Left lung (tissue), 10 donors: ENCODE data around the gene GRIFIN. TPM values are rescaled to one million over a fixed set of nuclear protein-coding genes. Genes with fewer than 3 reads are reported as not detected.

ENCODE experiments used
- ATAC-seq: fragments of 200-7000 bp; cut with Tn5 transposase; one replicate; pipeline ENCODE4 v1.9.1; 2020; ENCODE audit warnings: moderate library complexity
- DNase-seq, 4 donors: peaks; one replicate each; pipeline ENCODE4 v3.0.0-alpha.2; 2013 to 2020
- H3K27ac ChIP-seq, 2 donors: fragments of 200-600 bp; sonication (generic) in 1 of 2; one replicate each; pipeline versions ENCODE4 v1.5.0 to v1.8.0; 2020 to 2021
- H3K27me3 ChIP-seq, 2 donors: fragments of 200-600 bp; sonication (generic) in 1 of 2; one replicate each; pipeline versions ENCODE4 v1.5.0 to v1.8.0; 2020 to 2021
- H3K36me3 ChIP-seq, 2 donors: fragments of 200-600 bp; sonication (generic) in 1 of 2; one replicate each; pipeline versions ENCODE4 v1.5.0 to v1.8.0; 2020 to 2021
- H3K4me1 ChIP-seq, 2 donors: fragments of 200-600 bp; one replicate each; pipeline ENCODE4 v1.8.0; 2021
- H3K4me3 ChIP-seq, 2 donors: fragments of 200-600 bp; sonication (generic) in 1 of 2; one replicate each; pipeline versions ENCODE4 v1.5.0 to v1.8.0; 2020 to 2021; ENCODE audit warnings: mild to moderate bottlenecking in 1 of 2
- H3K9me3 ChIP-seq, 2 donors: fragments of 200-600 bp; sonication (generic) in 1 of 2; one replicate each; pipeline versions ENCODE4 v1.5.0 to v1.8.0; 2020 to 2021
- intact Hi-C, 2 donors: fragments of 100-400 bp; cut with DNase I; formaldehyde crosslinking; loops; one replicate each; pipeline versions ENCODE4 v1.11.2 to v1.14.2; 2022
- polyA plus RNA-seq, 6 donors: library from polyadenylated mRNA; unstranded; fragments of 120-200 nt; gene quantifications; one replicate each; pipeline ENCODE4 v1.2.1, GENCODE V29; 2013; ENCODE audit not compliant: insufficient read length in 6 of 6
- total RNA-seq, 2 donors: library from RNA; stranded (reverse); fragmentation: NEBNext Ultra II Directional; extraction: Animal tissue kit (Norgen Biotek cat#: 25700); gene quantifications; one replicate each; pipeline ENCODE4 v1.2.1, GENCODE V29; 2021
- TF ChIP-seq, protein P1 (sequence below), 2 donors: fragments of 200-600 bp; sonication (generic) in 1 of 2; IDR thresholded peaks; one replicate each; pipeline versions ENCODE4 v1.5.0 to v1.8.0; 2021; ENCODE audit warnings: antibody characterized with exemption in 2 of 2
- donor health status: DM: no; HTN: yes; CAD: no.
- donor health status: DM: no; HTN: no; CAD: no.

Gene GRIFIN
- total and polyA plus RNA-seq, 8 donors, result 0.22 to 0.31 (median 0.26) TPM; not detected in 5

- TF ChIP-seq, protein P1, sequence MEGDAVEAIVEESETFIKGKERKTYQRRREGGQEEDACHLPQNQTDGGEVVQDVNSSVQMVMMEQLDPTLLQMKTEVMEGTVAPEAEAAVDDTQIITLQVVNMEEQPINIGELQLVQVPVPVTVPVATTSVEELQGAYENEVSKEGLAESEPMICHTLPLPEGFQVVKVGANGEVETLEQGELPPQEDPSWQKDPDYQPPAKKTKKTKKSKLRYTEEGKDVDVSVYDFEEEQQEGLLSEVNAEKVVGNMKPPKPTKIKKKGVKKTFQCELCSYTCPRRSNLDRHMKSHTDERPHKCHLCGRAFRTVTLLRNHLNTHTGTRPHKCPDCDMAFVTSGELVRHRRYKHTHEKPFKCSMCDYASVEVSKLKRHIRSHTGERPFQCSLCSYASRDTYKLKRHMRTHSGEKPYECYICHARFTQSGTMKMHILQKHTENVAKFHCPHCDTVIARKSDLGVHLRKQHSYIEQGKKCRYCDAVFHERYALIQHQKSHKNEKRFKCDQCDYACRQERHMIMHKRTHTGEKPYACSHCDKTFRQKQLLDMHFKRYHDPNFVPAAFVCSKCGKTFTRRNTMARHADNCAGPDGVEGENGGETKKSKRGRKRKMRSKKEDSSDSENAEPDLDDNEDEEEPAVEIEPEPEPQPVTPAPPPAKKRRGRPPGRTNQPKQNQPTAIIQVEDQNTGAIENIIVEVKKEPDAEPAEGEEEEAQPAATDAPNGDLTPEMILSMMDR (IDR thresholded peaks at IDR 0.05), result no peak
- Histone ChIP-seq H3K27me3 (no peaks in the 10 kb centered on the region), H3K27ac (no peak overlapping the region), H3K36me3 (peaks cover 0 to 41% of the 10 kb centered on the region in 2 donors), H3K4me3 (no peak overlapping the region), H3K4me1 (peaks cover 3 to 12% of the 10 kb centered on the region in 2 donors), H3K9me3 (peaks cover 0 to 11% of the 10 kb centered on the region in 2 donors)
- ATAC-seq (no peak), DNase-seq (no peak)
- intact Hi-C loops, result no loop called here
Measured at GRCh38 chr7:2435146-2435545, 41.1 kb downstream of the GRIFIN start.

GRCh38 chr7:2433713-2434550 lies 42.3 kb downstream of the GRIFIN start:
- Histone ChIP-seq H3K27me3 (no peaks in the 10 kb centered on the region), H3K4me3 (no peak overlapping the region), H3K36me3 (peaks cover 0 to 41% of the 10 kb centered on the region in 2 donors), H3K9me3 (peaks cover 0 to 11% of the 10 kb centered on the region in 2 donors), H3K4me1 (peaks cover 3 to 12% of the 10 kb centered on the region in 2 donors), H3K27ac (no peak overlapping the region)
- DNase-seq (peak in 2 of 4 donors; percentile 78 to 87), ATAC-seq (peak; percentile 84)
- intact Hi-C loops, result no loop called here
- TF ChIP-seq, protein P1 (IDR thresholded peaks at IDR 0.05), result no peak

DNA sequence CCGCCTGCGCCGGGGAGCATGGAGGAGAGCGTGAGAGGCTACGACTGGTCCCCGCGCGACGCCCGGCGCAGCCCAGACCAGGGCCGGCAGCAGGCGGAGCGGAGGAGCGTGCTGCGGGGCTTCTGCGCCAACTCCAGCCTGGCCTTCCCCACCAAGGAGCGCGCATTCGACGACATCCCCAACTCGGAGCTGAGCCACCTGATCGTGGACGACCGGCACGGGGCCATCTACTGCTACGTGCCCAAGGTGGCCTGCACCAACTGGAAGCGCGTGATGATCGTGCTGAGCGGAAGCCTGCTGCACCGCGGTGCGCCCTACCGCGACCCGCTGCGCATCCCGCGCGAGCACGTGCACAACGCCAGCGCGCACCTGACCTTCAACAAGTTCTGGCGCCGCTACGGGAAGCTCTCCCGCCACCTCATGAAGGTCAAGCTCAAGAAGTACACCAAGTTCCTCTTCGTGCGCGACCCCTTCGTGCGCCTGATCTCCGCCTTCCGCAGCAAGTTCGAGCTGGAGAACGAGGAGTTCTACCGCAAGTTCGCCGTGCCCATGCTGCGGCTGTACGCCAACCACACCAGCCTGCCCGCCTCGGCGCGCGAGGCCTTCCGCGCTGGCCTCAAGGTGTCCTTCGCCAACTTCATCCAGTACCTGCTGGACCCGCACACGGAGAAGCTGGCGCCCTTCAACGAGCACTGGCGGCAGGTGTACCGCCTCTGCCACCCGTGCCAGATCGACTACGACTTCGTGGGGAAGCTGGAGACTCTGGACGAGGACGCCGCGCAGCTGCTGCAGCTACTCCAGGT lies 43.1 kb downstream of the GRIFIN start:
- peak in 1 of 4 donors; percentile 79 for DNase-seq
- Histone ChIP-seq H3K4me3 (no peak overlapping the region), H3K27me3 (no peaks in the 10 kb centered on the region), H3K4me1 (peaks cover 3 to 4% of the 10 kb centered on the region in 2 donors), H3K9me3 (peaks cover 0 to 11% of the 10 kb centered on the region in 2 donors), H3K27ac (no peak overlapping the region), H3K36me3 (peaks cover 0 to 41% of the 10 kb centered on the region in 2 donors)
- intact Hi-C loops, result no loop called here
- no peak for ATAC-seq
- TF ChIP-seq, protein P1 (IDR thresholded peaks at IDR 0.05), result no peak

DNA sequence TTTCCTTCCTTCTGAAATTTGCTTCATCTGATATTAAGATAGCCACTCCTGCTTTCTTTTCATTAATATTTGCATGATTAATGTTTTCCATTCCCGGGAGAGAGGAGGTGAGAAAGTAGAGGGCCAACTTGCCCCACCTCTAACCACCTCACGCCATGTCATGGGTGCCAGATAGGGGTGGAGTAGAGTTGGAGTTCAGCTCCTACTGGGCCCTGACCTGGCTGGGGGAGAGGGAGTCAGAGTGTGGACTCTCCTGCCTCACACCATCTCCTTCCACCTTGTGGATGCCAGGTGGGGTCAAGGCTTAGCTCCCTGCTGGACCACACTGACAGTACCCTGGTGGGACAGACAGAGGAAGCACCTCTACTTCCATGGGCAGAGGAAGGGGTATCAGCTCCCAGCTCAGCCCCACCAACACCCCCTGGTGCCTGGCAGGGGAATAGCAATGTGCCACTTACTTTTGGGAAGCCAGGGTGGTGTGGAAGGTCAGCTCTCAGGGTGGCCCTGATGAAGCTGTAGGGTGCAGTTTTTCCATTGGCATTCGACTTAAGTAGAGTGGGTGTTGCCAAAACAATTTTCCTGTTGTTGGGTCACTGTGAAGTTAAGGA lies 44.8 kb downstream of the GRIFIN start:
- ATAC-seq (peak; percentile 38), DNase-seq (no peak)
- no peak overlapping the region for H3K4me3 ChIP-seq
- H3K36me3 ChIP-seq, result peaks cover 0 to 34% of the 10 kb centered on the region in 2 donors
- H3K9me3 ChIP-seq, result peaks cover 0 to 11% of the 10 kb centered on the region in 2 donors
- H3K4me1 ChIP-seq, result no peaks in the 10 kb centered on the region
- no peak overlapping the region for H3K27ac ChIP-seq
- intact Hi-C loops, result no loop called here
- H3K27me3 ChIP-seq, result no peaks in the 10 kb centered on the region
- TF ChIP-seq, protein P1 (IDR thresholded peaks at IDR 0.05), result peak in 1 of 2 donors; percentile 53
